ENCODE measurements around the gene SPDYE4.

GRCh38 chr17:8729421-8729820 lies 28.9 kb downstream of the SPDYE4 start:
- no peak for TF ChIP-seq CTCF (IDR thresholded peaks at IDR 0.05)
- TF ChIP-seq POLR2AphosphoS5 (IDR thresholded peaks at IDR 0.05) = no peak
- TF ChIP-seq POLR2A (IDR thresholded peaks at IDR 0.05) = no peak
- TF ChIP-seq EP300 (IDR thresholded peaks at IDR 0.05) = no peak
